A204.1 (cell line): Measurements from ENCODE around the gene EPS8.
"Not testable (repeated sequence)": the region's sequence is repeated elsewhere in the genome, so short reads cannot be mapped to it uniquely, and the experiment has no call there.

Experiments
- FAIRE-seq: peaks from 2 replicates; lab custom pipeline; 2012; peaks lifted over from hg19 to GRCh38; lab: Jason Lieb, UNC

EPS8 gene

DNA sequence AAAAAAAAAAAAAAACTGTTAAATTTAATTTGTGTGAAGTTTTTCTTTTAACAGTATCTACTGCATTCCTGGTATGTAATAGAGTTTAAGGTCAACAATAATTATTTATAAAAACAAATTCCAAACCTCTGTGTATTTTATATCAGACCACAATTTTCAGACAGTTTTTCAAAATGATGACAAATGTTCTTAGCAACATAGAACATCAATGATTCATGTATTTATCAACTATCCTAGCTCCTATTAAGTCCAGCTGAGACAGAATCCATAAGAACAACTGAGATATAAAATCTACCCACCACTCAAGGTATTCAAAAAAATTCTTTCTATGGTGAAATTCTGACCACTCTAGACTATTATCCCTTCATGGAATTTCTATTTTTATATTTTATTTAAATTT, 144.5 kb downstream of the EPS8 start:
- FAIRE-seq: no peak

DNA sequence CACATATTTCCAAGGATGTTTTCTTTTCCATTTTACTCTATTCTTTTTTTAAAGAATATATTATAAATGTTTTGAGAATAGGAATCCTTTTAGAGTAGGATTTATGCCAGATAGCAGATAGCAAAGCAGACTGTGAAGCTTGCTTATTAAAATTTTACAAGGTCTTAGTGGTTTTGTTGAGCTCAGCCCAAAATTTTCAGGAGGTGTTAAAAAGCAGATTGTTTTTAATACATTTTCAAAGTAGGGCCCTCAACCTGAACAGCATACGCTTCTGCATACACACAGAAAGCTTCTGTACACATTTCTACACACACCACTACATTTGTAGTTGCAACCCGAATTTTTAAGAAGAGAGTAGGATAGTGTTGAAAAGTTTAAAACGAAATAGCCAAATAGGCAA, 151.0 kb downstream of the EPS8 start:
- no peak for FAIRE-seq

DNA sequence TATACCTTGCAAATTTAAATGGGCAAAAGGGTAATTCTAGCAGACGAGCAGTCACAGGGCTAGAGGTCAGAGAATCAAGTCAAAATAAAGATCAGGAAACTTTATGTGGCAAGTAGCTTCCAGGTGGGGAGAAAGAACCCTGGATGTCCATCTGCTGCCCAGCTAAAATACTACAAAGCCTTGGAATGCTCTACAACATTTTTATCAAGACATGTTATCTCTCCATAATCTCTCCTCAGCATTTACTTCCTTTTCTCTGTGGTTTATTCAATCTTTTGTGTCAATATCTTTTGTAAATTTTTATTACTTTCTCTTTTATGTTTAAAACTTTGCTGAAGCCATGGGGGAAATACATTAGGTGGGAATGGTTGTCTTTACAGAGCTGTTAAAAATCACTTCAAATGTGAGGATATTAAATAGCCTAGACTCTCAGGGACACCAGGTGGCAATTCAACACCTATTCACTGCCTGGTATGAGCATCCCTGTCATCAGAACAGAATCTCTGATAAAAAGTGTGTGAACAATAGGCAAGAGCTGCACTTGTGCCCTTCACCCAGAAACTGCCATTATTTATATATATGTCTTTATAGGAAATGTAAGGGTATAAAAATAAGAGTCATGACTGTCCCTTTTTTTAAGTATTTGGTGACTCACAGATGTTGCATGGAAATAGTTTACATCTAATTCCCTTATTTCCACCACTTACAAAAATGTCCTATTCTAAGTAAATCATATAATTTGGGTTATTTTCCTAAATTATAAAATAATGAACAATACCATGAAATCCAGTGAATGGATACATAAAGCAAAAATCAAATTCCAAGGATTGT, 152.9 kb downstream of the EPS8 start:
- FAIRE-seq: no peak

DNA sequence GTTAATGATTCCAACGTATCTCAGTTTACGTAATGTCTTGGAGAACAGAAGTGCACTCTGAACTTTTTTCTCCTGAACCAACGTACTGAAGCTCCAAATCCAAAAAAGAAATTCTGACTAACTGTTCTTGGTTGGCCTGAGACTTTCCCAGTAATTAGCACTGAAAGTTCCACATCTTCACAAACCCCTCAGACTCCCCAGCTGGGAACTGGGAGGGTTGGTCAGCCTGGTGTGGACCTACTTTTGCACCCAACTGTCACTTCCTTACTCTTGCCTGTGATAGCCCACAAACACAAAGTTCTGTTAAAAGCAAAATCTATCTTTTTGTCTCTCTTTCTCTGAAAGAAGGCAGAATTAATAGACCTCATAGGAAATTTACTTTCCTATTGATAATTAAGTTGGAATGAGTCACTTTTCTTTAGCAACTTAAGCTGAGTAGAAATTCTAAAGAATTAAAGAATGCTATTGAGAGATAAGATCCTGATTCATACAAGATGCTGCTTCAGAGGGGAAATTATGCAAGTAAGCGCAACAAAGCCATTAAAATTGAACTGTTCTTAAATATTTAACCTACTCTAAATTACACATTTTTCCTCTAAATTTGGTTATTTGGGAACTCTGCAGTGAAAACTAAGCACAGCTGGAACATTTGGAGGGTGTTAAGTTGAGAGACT, 155.0 kb downstream of the EPS8 start:
- no peak for FAIRE-seq

DNA sequence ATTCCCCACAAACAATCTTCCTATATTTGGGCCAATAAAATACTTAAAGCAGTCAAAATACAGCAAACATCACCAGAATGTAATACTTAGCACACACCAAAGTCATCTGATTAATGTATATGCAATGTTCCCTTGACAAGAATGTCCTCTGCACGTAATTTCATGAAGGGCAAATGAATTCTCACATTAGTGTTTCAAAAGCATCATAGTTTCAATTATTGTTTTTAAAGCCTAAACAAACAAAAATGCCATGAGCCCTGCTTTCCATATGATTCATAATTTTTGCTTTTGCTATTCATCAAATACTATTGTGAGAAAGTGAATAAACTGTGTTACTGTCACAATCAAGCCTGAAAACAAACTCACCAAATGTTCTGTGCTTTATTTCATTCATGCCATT, 156.0 kb downstream of the EPS8 start:
- FAIRE-seq: no peak

- no peak for FAIRE-seq
Measured at GRCh38 chr12:15632708-15633107, 156.5 kb downstream of the EPS8 start.

DNA sequence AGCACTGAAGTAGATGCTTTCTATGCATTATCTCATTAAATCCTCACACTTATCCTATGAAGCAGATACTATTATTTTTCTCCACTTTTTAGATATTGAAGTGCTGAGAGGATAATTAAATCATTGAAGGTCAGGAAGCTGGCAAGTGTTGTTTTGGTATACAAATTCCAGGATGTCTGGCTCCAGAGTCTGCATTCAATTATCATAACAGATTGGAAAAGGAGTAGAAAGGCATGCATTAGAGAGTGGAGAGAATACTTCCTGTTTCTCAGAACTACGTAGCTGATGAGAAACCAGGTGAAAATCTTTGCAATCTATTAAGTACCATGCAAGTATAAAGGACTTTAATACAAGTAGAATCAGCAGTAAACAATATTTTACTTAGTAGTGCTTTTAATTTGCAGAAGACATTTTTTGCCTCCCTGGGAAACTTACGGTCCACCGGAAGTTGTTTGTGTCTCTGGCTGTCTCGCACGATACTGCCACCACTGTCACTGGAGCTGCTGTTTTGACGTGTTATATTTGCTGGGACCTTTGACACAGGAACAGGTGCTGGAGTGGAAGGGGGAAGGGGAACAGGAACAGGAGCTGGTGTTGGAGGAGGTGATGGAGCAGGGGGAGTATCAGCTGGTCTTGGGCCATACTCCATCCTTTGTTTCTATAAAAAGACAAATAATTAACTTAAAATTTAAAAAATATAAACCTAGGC, 158.0 kb downstream of the EPS8 start:
- no peak for FAIRE-seq

- no peak for FAIRE-seq
Measured at GRCh38 chr12:15629761-15630160, 159.4 kb downstream of the EPS8 start.

- no peak for FAIRE-seq
Measured at GRCh38 chr12:15629108-15629507, 160.1 kb downstream of the EPS8 start.

GRCh38 chr12:15627995-15628945, 160.9 kb downstream of the EPS8 start:
- FAIRE-seq: no peak

DNA sequence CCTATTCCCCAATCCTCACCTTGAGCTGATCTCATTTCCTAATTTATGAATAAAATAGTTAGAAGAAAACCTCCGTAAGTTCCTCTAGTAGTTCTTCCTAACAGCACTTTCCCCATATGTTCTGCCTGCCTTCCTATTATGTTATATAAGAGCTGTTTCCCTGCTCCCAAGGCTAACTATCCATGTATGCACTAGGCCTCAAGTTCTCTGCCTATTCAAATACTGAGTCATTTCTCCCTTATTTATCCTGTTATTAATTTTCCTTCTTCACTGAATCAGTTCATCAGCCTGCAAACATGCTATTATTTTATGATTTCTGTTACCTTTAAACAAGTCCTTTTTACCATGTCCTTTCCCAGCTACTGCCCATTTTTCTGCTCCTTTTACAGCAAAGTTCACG, 164.1 kb downstream of the EPS8 start:
- no peak for FAIRE-seq

GRCh38 chr12:15620741-15621539, 168.2 kb downstream of the EPS8 start:
- no peak for FAIRE-seq

DNA sequence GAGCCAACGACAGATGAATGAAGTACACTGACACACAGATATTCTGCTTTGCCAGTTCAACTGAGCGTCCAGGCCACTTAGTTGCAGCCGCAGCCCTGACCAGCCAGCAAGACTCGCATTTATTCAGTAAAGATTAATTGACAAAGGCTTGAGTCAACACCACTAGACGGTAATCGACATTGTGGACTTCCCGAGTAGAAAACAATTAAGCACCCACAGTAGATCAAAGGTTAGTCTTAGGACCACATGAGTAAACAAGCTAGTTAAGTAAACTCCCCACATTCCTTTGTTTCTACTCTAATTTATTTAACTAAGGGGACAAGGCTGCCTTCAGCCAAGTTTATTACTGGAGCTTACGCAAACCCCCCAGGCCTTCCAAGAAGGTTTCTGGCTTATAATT, 172.7 kb downstream of the EPS8 start:
- FAIRE-seq: not testable (repeated sequence)

- FAIRE-seq: no peak
Measured at GRCh38 chr12:15613981-15614380, 175.2 kb downstream of the EPS8 start.

- no peak for FAIRE-seq
Measured at GRCh38 chr12:15608941-15609340, 180.2 kb downstream of the EPS8 start.

DNA sequence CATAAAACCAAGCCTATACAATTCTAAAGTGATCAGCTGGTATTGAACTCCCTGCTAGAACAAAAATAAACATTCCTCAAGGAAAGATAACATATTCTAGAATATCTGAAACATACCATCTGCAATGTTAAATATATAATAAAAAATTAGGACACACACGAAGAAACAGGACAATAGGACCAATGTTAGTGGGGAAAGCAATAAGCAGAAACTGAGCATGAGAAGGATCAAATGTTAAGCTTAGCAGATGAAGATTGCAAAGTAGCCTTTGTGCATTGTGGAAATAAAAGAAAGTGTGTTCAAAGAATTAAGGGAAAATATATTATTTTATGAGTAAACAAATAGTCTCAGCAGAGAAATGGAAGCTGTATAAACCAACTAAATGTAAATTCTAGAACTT, 180.8 kb downstream of the EPS8 start:
- FAIRE-seq: no peak

GRCh38 chr12:15605881-15606590, 183.2 kb downstream of the EPS8 start:
- FAIRE-seq: no peak

DNA sequence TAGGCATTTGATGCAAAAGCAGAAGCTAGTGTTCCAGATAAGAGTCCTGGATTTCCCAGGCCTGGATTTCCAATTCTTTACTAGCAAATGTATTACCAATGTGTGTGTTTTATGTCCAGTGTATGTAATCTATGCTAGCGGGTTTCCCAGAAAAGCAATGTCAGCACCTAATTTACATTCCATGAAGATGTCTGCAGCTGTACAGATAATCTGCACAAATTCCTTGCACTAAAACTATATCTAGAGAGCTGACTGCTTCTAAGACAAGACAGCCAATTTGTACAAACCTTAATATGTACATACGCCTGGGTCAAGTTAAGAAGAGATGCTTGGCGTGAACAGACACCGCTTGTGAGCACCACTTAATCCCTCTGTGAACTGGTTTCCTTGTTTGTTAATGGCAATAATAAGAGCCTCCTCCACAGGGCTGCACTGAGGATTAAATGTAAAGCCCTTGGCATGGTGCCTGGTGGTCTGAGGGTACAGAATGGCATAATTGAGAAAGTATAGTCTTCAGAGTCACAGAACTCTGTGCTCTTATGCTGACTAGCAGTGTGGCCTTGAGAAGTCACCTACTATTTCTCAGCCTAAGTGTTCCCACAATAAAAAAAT, 185.6 kb downstream of the EPS8 start:
- FAIRE-seq: no peak

DNA sequence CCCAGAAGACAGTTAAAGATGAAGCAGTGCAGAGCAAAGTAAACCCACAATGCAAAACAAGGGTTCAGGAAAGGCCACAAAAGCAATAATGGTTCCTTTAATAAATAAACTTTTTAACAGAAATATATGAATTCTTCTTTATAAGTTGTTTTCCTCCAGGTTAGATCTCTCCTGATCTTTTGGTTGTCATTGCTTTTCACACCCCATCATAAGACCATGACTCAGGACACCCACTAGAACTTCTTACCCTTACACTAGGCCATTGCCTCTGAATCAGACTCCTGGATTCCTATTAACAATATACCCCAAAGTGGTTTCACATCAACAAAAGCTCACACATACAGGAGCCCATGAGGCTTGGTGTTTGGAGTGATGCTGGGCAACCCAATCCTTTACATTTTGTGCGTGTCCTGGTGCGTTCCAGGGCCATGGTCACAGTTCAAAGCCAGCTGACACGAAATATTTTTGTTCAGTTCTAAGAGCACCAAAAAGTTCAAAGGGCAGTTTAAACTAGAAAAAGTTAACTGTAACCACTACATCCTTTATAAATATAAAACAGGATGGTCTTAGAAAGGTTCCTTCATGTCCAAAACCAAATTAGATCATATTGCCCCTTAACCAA, 187.0 kb downstream of the EPS8 start:
- FAIRE-seq: no peak
